HG02571 (cell line): ENCODE results near the gene CDK15.
A peak's percentile ranks its signal among the peaks of the same experiment; 100 is the strongest.
"Not testable (repeated sequence)": the region's sequence is repeated elsewhere in the genome, so short reads cannot be mapped to it uniquely, and the experiment has no call there.

Experiments
- ATAC-seq: cut with Tn5 transposase; IDR thresholded peaks from one replicate; pipeline ENCODE4 v1.9.1; 2021; ENCODE audit warnings: mild to moderate bottlenecking, moderate library complexity; ENCODE audit not compliant: unreplicated experiment

CDK15 gene

DNA sequence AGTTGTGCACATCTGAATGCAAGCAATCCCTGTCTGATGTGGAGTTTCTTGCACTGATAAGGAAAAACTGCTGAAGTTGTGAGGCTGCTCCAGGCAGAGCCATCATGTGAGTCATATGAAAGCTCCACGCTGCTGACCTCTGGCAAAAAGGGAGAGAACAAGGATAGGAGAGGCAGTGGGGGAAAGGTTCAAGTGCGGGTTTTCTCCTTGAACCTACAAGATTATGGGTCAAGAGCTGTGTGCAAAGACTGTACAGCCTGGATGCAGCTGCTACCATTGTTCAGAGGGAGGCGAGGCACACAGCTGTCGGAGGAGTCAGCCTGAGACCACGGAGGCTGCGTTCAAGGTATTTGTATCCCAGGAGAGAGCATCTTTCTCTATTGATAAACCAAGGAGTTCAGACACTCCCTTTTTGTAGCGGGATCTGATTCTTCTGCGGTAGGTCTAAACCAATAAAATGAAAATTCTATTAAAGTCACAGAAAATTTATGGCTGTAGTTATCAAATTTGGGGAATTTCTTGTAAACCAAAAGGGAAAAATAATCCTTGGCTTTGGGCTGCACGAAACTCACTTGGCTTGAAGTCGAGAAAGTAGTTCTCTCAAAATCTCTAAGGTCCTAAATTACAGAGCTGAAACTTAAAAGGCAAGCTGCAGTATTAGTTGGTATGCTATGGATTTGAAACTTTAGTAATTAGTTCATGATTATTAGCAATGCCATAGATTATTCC, at the start of gene CDK15:
Gene CDK15 (plus strand): TSS at position 96 of the 729 bp plus-strand sequence. CDS start 128 bp downstream, at position 224.
- no peak for ATAC-seq

GRCh38 chr2:201758234-201758633, 48.1 kb upstream of the CDK15 start:
- no peak for ATAC-seq

DNA sequence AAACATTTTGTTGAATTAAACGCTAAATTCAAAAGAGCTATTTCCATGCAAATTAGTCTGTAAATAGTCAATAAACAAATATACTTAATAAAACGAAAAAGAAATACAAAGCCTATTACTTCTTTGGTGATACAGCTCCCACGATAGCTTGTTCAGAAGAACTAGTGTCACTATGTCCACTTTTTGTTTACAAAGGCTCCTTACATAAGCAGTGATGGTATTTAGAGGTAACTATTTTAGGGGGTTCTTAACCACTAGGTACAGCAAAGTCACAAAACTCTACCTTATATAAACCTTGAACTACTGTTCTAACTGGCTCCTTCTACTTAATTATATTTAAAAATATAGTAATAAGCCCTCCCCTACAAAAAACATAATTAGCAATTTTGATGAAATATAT, 47.5 kb upstream of the CDK15 start:
- no peak for ATAC-seq

DNA sequence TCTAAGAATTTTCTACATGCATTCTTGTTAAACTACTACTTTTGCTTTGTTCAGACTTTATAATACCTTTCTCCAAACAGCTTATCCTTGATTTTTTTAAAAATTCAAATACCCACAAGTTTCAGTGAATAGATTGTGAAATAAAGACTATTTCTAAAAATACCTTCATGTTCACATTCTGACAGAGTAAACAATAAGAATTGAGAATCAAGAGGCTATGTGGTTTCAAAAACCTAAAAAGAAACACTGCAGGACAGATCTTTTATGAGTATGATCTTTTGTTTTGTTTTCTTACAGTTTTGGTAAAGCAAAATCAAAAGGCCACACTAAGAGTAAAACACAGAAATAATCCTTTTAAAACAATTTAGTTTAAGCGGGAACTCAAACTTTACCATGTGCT, 46.8 kb upstream of the CDK15 start:
- no peak for ATAC-seq

GRCh38 chr2:201761101-201761500, 45.2 kb upstream of the CDK15 start:
- no peak for ATAC-seq

GRCh38 chr2:201764469-201764868, 41.9 kb upstream of the CDK15 start:
- ATAC-seq = not testable (repeated sequence)

DNA sequence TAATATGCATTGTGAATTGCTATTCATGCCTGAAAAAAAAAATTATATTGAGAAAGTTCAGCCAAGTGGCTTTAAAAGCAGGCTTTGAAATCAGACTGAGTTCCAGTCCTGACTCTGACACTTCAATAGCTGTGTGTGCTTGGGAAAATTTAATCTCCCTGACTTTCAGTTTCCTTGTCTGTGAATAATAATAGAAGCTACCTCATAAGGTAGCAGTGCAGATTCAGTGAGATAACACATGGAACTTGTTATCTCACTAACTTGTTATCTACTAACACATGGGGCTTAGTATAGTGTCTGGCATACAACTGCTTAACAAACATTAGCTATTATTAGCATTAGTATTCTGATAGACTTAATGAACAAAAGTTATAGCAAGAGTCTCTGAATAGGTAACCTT, 40.5 kb upstream of the CDK15 start:
- no peak for ATAC-seq

DNA sequence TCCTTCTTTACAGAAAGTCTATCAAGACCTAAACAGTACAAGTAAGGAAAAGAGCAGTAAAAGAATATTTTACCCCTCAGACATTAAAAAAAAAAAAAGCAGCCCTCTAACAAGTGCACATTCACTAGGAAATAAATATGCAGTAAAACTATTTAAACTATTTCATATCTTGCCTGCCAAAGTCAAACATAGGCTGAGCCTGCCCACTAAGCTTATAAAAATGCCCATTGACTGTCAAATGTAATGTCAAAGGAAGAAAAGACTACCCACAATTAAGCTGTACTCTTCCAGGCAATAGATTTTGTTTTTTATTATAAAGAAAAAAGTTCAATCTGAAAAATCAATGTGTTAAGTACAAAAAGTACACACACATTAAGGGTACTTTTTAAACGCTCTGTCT, 37.4 kb upstream of the CDK15 start:
- no peak for ATAC-seq

DNA sequence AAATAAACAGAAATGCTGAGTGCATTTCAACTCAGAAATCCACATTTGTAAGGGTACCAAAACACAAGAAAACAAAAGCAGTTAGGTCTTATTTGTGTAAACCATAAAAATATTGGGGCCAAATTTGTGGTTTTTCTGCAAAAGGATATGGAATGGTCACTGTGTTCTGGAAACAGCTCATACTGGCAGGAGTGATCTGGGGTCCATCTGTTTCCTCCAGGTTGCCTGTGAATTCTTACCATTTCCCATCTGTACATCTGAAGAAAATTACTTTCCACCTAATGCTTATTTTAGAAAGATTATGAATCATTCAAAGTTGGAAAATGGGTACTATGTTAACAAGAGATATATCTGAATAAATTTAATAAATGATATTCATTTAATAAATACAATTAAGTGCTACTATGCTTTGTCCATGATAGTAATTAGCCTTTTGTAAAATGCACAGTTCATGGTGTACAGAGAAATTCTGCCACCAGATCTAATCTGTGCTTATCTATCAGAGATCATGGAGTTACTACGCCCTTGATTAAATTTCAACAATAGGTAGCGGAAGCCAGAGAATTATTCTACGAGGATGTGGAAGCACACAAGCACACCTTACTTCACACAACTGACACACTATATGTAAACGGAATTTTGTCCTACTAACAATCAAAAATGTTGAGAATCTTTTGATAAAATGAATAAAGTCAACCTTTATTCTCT, 36.5 kb upstream of the CDK15 start:
- no peak for ATAC-seq

GRCh38 chr2:201773990-201774389, 32.3 kb upstream of the CDK15 start:
- ATAC-seq = no peak

DNA sequence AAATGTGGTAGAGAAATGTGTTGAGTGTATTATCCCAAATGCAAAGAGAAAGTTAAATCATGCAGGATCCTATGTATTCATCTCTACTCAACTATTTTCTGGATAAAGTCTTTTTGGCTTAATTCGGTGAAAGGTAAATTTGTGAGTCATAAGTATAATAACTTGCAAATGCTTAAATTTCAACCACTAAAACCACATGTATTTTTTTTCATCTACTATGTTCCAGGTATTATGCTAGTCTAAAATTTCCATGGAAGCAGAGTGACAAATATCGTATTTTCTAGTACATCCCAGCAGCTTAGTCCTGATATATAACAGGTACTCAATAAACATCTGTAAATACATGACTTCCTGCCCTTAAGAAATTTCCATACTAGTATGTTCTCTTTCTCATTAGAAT, 31.8 kb upstream of the CDK15 start:
- no peak for ATAC-seq

DNA sequence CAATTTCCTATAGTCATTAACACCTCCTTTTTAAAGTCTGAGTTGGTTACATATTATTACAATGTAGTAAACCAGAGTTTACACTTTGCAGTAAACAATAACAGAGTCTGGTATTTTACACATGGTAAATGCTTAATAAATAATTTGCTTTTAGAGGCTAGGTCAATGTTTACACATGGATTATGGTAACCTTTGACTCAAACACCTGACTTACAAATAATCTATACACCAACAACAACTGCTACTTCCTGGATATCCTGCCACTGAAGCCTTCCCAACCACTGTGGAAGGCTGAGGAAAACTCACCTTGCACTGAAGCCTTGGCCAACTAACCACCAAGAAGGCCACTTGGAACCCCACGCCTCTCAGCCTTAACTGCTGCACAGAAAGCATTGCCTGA, 31.0 kb upstream of the CDK15 start:
- no peak for ATAC-seq

DNA sequence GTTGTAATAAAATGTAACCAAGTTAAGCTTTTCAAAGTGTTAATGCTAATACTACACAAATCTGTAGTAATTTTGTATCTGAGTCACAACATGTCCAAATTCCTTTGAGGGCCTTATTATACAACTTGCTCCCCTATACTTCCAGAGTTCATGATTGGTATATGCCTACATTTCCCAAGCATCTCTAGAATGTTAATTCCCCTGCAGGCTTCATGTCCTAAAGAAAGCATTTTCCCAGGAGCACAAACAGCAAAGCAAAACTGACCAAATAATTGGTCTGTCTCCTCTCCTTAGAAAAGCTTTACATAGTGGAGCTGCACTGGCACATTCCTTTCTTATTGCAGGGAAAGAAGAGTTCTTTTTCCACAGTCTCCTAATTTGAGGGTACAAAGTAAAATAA, 29.3 kb upstream of the CDK15 start:
- no peak for ATAC-seq

DNA sequence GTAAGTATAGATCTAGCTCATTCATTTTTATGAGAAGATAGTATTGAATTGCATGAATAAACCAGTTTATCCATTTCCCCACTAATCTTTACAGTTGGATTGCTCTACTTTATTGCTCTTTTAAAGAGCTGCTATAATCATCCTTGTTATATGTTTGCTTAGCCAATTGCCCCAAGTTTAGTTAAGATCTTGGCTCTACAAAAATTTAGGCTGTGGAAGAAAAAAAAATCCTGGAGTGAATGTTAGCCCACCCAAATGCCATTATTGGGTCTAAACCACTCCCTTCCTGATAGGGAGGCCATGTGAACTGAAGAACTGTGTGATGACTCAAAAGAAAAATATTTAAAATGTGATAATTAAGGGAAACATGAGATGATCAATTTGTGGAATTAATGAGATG, 28.5 kb upstream of the CDK15 start:
- no peak for ATAC-seq

GRCh38 chr2:201779901-201780673, 26.2 kb upstream of the CDK15 start:
- peak; percentile 2 for ATAC-seq

GRCh38 chr2:201780674-201781493, 25.5 kb upstream of the CDK15 start, which contains the start of gene ALS2:
Gene ALS2 (minus strand): TSS chr2:201780933. CDS start chr2:201768885, 12,048 bp downstream.
- ATAC-seq = peak; percentile 94

DNA sequence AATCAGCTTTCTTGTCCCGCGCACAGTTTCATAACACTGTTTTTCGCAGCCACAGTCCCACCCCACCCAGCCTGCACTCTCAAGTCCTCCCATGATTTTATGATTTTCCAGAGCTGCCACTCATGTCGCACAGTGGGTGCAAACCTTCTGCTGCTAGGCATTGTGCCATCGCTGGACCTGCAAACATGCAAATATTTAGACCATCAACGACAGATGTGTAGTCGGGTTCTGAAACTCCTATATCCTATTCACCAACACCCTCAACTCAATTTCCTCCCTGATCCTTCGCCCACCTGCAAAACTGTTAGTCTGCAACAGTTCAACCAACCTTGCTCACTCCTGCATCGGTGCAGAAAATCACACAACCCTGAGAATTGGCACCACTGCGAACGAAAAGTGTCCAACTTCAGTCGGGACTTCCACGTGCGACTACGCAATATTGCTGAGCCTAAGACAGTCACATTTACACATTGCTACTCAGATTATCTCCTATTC, 24.7 kb upstream of the CDK15 start:
- ATAC-seq = peak; percentile 1

DNA sequence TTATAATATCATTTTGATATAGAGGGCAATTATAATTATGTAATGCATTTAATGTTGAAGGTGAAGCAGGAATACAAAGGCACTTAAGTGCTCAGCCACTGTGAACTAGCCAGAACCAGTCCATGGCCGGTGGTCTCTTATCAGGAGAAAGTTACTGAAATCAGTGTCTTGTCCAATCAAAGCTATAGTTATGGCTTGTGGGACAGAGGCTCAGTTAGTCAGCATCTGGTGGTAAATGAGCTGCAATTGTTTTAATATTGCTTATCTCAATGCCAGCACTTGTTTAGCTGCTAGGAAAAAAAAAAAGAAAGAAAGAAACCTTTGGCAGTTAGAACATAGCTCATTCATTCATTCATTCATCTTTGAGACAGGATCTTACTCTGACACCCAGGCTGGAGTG, 21.8 kb upstream of the CDK15 start:
- ATAC-seq = no peak

GRCh38 chr2:201785135-201785534, 21.2 kb upstream of the CDK15 start:
- no peak for ATAC-seq

DNA sequence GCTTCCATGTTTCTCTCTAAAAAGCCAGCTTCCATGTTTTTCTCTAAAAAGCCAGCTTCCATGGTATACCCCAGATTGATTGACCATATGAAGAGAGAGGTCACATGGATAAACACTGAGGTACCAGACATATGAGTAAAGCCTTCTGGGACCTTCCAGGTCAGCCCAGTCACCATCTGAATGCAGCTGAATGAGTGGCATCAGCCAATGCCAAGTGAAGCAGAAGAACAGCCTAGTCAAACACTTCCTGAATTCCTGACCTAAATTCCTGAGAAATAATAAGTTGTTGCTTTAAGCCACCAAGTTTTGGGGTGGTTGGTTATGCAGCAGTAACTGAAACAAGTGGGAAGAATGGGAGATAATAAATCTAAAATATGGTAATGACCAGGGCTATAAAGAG, 19.9 kb upstream of the CDK15 start:
- ATAC-seq = no peak

DNA sequence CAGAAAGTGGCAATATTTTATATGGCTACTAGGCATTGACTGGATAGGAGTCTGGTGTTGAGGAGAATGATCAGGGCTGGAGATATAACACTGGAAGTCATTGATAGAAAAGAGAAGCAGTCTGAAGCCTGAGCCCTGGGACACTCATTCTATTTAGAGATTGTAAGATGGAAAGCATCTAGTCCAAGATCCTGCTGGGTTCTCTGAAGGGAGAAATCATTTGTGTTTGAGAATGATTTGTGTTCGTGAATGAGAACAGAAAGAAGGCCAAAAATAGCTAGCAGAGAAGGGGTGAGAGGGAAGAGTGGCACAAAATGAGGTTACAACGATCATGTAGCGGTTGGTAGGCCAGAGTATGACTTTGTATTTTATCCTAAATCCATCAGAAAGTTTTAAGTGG, 18.0 kb upstream of the CDK15 start:
- no peak for ATAC-seq
